DMS79 (cell line): Measurements from ENCODE around the gene C1D.
"Not testable (repeated sequence)": the region's sequence is repeated elsewhere in the genome, so short reads cannot be mapped to it uniquely, and the experiment has no call there.

Source experiments
- DNase-seq: peaks from one replicate; lab custom pipeline; 2025; lab: John Stamatoyannopoulos, UW

Gene C1D

GRCh38 chr2:67999332-67999731 is 63.5 kb downstream of the C1D start:
- DNase-seq: no peak

- DNase-seq: no peak
Measured at GRCh38 chr2:67997903-67998302, 64.9 kb downstream of the C1D start.

- DNase-seq: no peak
Measured at GRCh38 chr2:67997528-67997900, 65.3 kb downstream of the C1D start.

GRCh38 chr2:67996772-67997527 is 65.9 kb downstream of the C1D start:
- DNase-seq: no peak

GRCh38 chr2:67994716-67995115 is 68.1 kb downstream of the C1D start:
- no peak for DNase-seq

GRCh38 chr2:67994069-67994468 is 68.7 kb downstream of the C1D start:
- DNase-seq: not testable (repeated sequence)

- no peak for DNase-seq
Measured at GRCh38 chr2:67993329-67993728, 69.5 kb downstream of the C1D start.

GRCh38 chr2:67991456-67991855 is 71.3 kb downstream of the C1D start:
- no peak for DNase-seq
